ENCODE results near the gene CRYZ.

DNA sequence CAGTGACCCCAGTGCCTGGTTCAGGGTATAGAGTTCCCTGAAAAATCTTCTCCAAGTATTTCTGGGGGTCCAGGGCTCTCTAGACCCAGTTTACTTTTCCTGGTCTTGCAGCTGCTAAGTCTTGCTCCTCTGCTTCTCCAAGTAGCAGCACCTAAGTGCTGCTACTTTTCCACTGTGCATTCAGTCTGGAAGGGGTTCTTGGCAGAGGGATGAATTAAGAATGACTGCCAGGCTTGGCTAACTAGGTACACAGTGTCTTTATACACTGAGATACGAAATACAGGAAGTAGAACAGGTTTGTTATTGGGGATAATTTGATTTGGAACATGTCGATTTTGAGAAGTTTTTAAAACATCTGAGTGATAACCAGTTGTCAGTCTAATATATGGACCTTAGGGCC is 35.0 kb downstream of the CRYZ start:
- TF ChIP-seq, protein P1, sequence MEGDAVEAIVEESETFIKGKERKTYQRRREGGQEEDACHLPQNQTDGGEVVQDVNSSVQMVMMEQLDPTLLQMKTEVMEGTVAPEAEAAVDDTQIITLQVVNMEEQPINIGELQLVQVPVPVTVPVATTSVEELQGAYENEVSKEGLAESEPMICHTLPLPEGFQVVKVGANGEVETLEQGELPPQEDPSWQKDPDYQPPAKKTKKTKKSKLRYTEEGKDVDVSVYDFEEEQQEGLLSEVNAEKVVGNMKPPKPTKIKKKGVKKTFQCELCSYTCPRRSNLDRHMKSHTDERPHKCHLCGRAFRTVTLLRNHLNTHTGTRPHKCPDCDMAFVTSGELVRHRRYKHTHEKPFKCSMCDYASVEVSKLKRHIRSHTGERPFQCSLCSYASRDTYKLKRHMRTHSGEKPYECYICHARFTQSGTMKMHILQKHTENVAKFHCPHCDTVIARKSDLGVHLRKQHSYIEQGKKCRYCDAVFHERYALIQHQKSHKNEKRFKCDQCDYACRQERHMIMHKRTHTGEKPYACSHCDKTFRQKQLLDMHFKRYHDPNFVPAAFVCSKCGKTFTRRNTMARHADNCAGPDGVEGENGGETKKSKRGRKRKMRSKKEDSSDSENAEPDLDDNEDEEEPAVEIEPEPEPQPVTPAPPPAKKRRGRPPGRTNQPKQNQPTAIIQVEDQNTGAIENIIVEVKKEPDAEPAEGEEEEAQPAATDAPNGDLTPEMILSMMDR (optimal IDR thresholded peaks at IDR 0.05 in 1 of 3, IDR thresholded peaks at IDR 0.05 in 1 of 3, conservative IDR thresholded peaks at IDR 0.05 in 1 of 3; ENCODE audit: extremely low read depth in 1 of 3, insufficient read depth in 2 of 3, low read length in 3 of 3) = no peak
- no peak for TF ChIP-seq EZH2 (IDR thresholded peaks at IDR 0.05; ENCODE audit: low read length)

Measured in keratinocyte (primary cell).